Memory B cell (primary cell): ENCODE data around the gene KLHL28.

Experiments used
- ATAC-seq: fragments of 150-1000 bp; cut with Tn5 transposase; 2 replicates; pipeline ENCODE4 v1.10.0; 2021; ENCODE audit warnings: low read depth, mild to moderate bottlenecking, moderate library complexity
- DNase-seq, 2 donors: peaks; one replicate each; pipeline ENCODE4 v3.0.0; 2022; ENCODE audit warnings: low spot score in 2 of 2
- H3K27ac Mint-ChIP-seq: one replicate; pipeline ENCODE4 v1.8.0; 2022; ENCODE audit warnings: mild to moderate bottlenecking, moderate library complexity, mixed read lengths
- H3K27me3 Mint-ChIP-seq: one replicate; pipeline ENCODE4 v1.8.0; 2022; ENCODE audit warnings: mixed read lengths
- H3K36me3 Mint-ChIP-seq: one replicate; pipeline ENCODE4 v1.8.0; 2022; ENCODE audit warnings: mild to moderate bottlenecking, mixed read lengths
- H3K4me1 Mint-ChIP-seq: one replicate; pipeline ENCODE4 v1.8.0; 2022; ENCODE audit warnings: mixed read lengths
- H3K4me3 Mint-ChIP-seq: one replicate; pipeline ENCODE4 v1.8.0; 2022; ENCODE audit warnings: mild to moderate bottlenecking, moderate library complexity, mixed read lengths
- H3K9me3 Mint-ChIP-seq: one replicate; pipeline ENCODE4 v1.8.0; 2022; ENCODE audit warnings: mixed read lengths

KLHL28 gene

GRCh38 chr14:44968714-44969113 is 7.0 kb upstream of the KLHL28 start:
- Mint-ChIP-seq H3K36me3 (peaks cover 51% of the 10 kb centered on the region), H3K9me3 (peaks cover 25% of the 10 kb centered on the region), H3K27ac (no peak overlapping the region), H3K4me1 (peaks cover 45% of the 10 kb centered on the region), H3K4me3 (peak overlapping the region; percentile 1), H3K27me3 (no peaks in the 10 kb centered on the region)
- DNase-seq = no peak
- ATAC-seq = no peak

- Mint-ChIP-seq H3K36me3 (peaks cover 43% of the 10 kb centered on the region), H3K4me3 (peak overlapping the region; percentile 67), H3K9me3 (peaks cover 20% of the 10 kb centered on the region), H3K27me3 (no peaks in the 10 kb centered on the region), H3K27ac (peak overlapping the region; percentile 18), H3K4me1 (peaks cover 45% of the 10 kb centered on the region)
- no peak for DNase-seq
- ATAC-seq = no peak
Measured at GRCh38 chr14:44966601-44967336, 5.0 kb upstream of the KLHL28 start.

- Mint-ChIP-seq H3K9me3 (peaks cover 5% of the 10 kb centered on the region), H3K4me1 (peaks cover 46% of the 10 kb centered on the region), H3K27ac (no peak overlapping the region), H3K4me3 (no peak overlapping the region), H3K27me3 (no peaks in the 10 kb centered on the region), H3K36me3 (peaks cover 17% of the 10 kb centered on the region)
- no peak for ATAC-seq
- DNase-seq = no peak
Measured at GRCh38 chr14:44963775-44964380, 2.1 kb upstream of the KLHL28 start.

DNA sequence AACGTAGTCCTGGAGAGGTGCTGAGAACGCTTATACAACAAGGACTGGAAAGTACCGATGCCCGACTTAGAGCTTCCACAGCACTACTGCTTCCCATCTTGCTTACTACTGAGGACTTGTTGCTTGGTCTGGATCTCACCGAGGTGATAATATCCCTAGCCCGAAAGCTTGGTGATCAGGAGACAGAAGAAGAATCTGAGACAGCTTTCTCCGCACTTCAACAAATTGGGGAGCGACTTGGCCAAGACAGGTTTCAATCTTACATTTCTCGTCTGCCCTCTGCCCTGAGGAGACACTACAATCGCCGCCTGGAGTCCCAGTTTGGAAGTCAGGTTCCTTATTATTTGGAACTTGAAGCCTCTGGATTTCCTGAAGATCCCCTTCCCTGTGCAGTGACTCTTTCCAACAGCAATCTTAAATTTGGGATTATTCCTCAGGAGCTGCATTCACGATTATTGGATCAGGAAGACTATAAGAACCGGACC is 1.3 kb upstream of the KLHL28 start:
- Mint-ChIP-seq H3K27me3 (no peaks in the 10 kb centered on the region), H3K27ac (no peak overlapping the region), H3K4me1 (peaks cover 41% of the 10 kb centered on the region), H3K4me3 (no peak overlapping the region), H3K36me3 (peaks cover 10% of the 10 kb centered on the region), H3K9me3 (peaks cover 3% of the 10 kb centered on the region)
- ATAC-seq = no peak
- no peak for DNase-seq

DNA sequence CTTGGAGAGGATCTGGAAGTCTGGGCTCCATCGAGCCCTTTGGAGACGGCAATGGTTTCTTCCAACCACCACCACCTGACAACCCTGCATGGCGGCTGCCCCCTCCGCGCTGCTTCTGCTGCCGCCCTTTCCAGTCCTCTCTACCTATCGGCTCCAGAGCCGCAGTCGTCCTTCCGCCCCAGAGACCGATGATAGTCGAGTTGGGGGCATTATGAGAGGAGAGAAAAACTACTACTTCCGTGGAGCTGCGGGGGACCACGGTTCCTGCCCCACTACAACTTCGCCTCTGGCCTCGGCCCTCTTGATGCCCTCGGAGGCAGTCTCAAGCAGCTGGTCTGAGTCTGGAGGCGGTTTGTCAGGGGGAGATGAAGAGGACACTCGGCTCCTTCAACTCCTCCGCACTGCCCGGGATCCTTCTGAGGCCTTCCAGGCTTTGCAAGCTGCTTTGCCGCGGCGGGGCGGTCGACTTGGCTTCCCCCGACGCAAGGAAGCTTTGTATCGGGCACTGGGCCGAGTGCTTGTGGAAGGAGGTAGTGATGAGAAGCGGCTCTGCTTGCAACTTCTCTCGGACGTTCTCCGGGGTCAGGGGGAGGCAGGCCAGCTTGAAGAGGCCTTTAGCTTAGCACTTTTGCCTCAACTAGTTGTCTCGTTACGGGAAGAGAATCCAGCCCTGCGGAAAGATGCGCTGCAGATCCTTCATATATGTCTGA is 742 bp upstream of the KLHL28 start:
- peaks cover 9% of the 10 kb centered on the region for H3K36me3 Mint-ChIP-seq
- H3K4me3 Mint-ChIP-seq = no peak overlapping the region
- peaks cover 39% of the 10 kb centered on the region for H3K4me1 Mint-ChIP-seq
- H3K27me3 Mint-ChIP-seq = no peaks in the 10 kb centered on the region
- peaks cover 3% of the 10 kb centered on the region for H3K9me3 Mint-ChIP-seq
- DNase-seq (peak in 1 of 2 donors; percentile 24), ATAC-seq (peak; percentile 37)
- no peak overlapping the region for H3K27ac Mint-ChIP-seq

DNA sequence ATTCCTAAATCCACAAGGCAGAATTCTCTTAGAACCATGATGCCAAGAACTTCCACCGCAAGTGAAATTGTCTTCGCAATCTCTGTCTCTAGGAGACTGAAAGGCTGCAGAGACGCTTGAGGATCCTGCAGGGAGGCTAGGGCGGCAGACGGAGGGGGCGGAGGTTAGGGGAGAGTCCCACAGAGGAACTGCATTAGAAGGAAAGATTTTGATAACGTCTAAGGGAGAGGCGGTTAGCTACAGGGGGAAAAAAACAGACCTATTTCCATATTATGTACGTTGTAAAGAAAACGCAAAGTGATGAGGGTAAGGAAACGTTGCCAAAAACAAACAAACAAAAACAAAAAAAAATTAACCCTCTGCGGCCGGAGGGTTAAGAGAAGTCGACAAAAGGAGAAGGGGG is 595 bp downstream of the KLHL28 start:
- Mint-ChIP-seq H3K4me1 (peaks cover 38% of the 10 kb centered on the region), H3K36me3 (peaks cover 7% of the 10 kb centered on the region), H3K27ac (no peak overlapping the region), H3K4me3 (no peak overlapping the region), H3K27me3 (no peaks in the 10 kb centered on the region), H3K9me3 (no peaks in the 10 kb centered on the region)
- ATAC-seq (peak; percentile 32), DNase-seq (peak; percentile 24 to 34)

DNA sequence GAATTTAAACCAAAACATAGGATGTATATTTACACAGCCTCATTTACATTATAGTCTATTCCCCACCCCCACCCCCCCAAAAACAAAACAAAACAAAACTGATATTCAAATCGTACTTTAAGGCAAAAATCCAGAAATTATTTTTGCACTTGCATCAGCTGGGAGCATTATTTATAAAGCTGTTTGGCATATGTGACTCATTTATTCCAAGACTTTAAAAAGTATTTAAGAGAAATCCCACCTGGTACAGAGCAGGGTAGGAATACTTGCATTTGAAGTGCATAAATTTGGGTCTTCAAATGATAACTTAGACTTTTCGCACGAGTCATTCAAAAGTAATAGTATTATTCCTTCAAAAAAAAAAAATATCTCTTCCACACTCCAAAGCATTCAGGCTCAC is 1.1 kb downstream of the KLHL28 start:
- ATAC-seq = no peak
- no peak for DNase-seq
- Mint-ChIP-seq H3K27ac (peak overlapping the region; percentile 74), H3K9me3 (no peaks in the 10 kb centered on the region), H3K36me3 (peaks cover 7% of the 10 kb centered on the region), H3K4me1 (peaks cover 38% of the 10 kb centered on the region), H3K27me3 (no peaks in the 10 kb centered on the region), H3K4me3 (peak overlapping the region; percentile 69)

DNA sequence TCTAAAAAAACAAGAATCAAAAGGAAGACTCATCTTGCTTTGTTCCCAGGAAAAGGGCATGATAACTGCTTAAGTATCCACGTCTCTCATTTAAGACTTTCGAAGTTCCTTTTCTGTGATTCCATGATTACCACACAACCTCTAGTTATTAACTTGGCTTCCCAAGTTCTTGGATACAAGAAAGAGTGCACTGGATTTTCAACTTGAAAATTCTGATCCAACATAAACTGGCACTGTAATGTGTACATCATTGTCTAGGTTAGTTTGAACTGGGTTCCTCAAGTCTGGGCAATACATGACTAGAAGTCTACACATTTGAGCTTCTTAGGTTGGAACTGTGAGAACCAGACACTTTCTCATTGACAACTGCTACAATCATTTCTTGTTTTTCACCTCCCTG is 1.6 kb downstream of the KLHL28 start:
- peak overlapping the region; percentile 74 for H3K27ac Mint-ChIP-seq

GRCh38 chr14:44959538-44959937 is 2.2 kb downstream of the KLHL28 start:
- DNase-seq (no peak), ATAC-seq (no peak)
- H3K27ac Mint-ChIP-seq = no peak overlapping the region
- peaks cover 7% of the 10 kb centered on the region for H3K36me3 Mint-ChIP-seq
- H3K4me3 Mint-ChIP-seq = no peak overlapping the region
- peaks cover 33% of the 10 kb centered on the region for H3K4me1 Mint-ChIP-seq
- H3K27me3 Mint-ChIP-seq = no peaks in the 10 kb centered on the region
- no peaks in the 10 kb centered on the region for H3K9me3 Mint-ChIP-seq

More for the DNA sequence above, 1.6 kb downstream of the KLHL28 start:
- H3K4me1 Mint-ChIP-seq = peaks cover 38% of the 10 kb centered on the region
- H3K27me3 Mint-ChIP-seq = no peaks in the 10 kb centered on the region
- ATAC-seq = no peak
- no peak for DNase-seq
- H3K9me3 Mint-ChIP-seq = no peaks in the 10 kb centered on the region
- H3K4me3 Mint-ChIP-seq = peak overlapping the region; percentile 69
- peaks cover 7% of the 10 kb centered on the region for H3K36me3 Mint-ChIP-seq

GRCh38 chr14:44956866-44957265 is 4.9 kb downstream of the KLHL28 start:
- no peak overlapping the region for H3K4me3 Mint-ChIP-seq
- no peak overlapping the region for H3K27ac Mint-ChIP-seq
- ATAC-seq (no peak), DNase-seq (no peak)
- H3K36me3 Mint-ChIP-seq = peaks cover 7% of the 10 kb centered on the region
- H3K4me1 Mint-ChIP-seq = peaks cover 17% of the 10 kb centered on the region
- H3K9me3 Mint-ChIP-seq = no peaks in the 10 kb centered on the region
- no peaks in the 10 kb centered on the region for H3K27me3 Mint-ChIP-seq

GRCh38 chr14:44955528-44955927 is 6.2 kb downstream of the KLHL28 start:
- Mint-ChIP-seq H3K9me3 (no peaks in the 10 kb centered on the region), H3K36me3 (peaks cover 7% of the 10 kb centered on the region), H3K4me1 (peaks cover 17% of the 10 kb centered on the region), H3K4me3 (no peak overlapping the region), H3K27ac (no peak overlapping the region), H3K27me3 (no peaks in the 10 kb centered on the region)
- ATAC-seq = no peak
- DNase-seq = no peak

GRCh38 chr14:44954750-44955149 is 7.0 kb downstream of the KLHL28 start:
- Mint-ChIP-seq H3K9me3 (no peaks in the 10 kb centered on the region), H3K27me3 (no peaks in the 10 kb centered on the region), H3K36me3 (peaks cover 8% of the 10 kb centered on the region), H3K4me1 (peaks cover 11% of the 10 kb centered on the region), H3K4me3 (no peak overlapping the region), H3K27ac (no peak overlapping the region)
- DNase-seq = no peak
- ATAC-seq = no peak

DNA sequence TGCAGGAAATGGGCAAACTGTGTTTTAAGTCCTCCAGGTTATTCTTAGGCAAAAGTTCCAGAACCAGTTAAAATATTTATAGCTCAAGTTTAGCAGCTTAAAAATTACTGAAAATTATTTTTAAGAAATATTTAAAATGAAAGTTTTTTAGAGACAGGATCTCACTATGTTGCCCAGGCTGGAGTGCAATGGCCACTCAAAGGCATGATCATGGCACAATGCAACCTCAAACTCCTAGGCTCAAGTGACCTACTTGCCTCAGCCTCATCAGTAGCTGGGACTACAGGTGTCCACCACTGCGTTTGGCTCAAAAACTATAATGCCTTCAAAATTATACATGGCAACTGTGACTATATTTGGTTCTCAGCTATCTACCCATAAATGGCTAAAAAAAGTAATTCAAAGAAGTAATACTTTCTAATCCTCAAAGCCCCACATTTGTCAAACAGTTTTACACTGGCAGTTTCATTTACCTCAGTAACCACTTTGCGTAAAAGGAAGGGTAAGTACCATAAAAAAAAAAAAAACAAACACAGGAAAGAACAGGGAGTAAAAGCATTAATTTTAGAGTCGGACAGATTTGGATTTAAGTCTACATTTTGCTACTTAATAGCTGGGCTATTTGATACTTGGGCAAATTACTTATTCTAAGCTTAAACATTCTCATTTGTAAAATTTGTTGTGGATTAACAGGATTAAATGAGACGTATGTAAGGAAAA is 9.2 kb downstream of the KLHL28 start:
- Mint-ChIP-seq H3K4me3 (no peak overlapping the region), H3K27me3 (no peaks in the 10 kb centered on the region), H3K4me1 (peaks cover 12% of the 10 kb centered on the region), H3K36me3 (peaks cover 15% of the 10 kb centered on the region), H3K9me3 (no peaks in the 10 kb centered on the region), H3K27ac (no peak overlapping the region)
- DNase-seq = no peak
- ATAC-seq = no peak

DNA sequence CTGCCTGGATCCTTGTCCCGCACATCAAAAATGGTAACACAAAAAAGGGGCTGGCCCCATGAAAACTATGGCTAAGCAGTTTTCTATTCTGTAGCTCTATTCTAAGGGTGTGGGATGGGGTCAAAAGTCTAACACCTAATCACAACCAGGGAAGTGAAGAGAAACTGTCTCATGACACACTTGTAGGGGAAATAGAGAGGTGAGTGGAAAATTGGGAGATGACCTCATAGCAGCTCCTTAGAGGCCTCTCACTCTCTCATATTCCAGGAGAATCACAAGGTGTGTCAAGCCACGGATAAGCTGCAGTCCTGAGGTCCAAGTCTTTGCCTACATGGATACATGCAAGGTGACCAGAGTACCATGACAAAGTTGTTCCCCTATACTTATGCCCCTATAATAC is 10.7 kb downstream of the KLHL28 start:
- Mint-ChIP-seq H3K9me3 (peaks cover 5% of the 10 kb centered on the region), H3K36me3 (peaks cover 19% of the 10 kb centered on the region), H3K4me1 (peaks cover 13% of the 10 kb centered on the region), H3K27ac (no peak overlapping the region), H3K4me3 (no peak overlapping the region), H3K27me3 (no peaks in the 10 kb centered on the region)
- DNase-seq (no peak), ATAC-seq (no peak)
